IMR-90 (cell line): Measurements from ENCODE around the gene PON1. TPM values are rescaled to one million over a fixed set of nuclear protein-coding genes. Genes with fewer than 3 reads are reported as not detected.

ENCODE experiments used
- ATAC-seq: fragments of 200-7000 bp; cut with Tn5 transposase; 2 replicates; pipeline ENCODE4 v1.9.1; 2020; ENCODE audit warnings: low read depth, mild to moderate bottlenecking, moderate library complexity
- BruUV-seq: library from RNA; stranded (reverse); fragments of 400-500 nt; replicated peaks from 2 replicates; lab custom pipeline; 2021; lab: Mats Ljungman, UMichigan
- CTCF ChIA-PET: fragments of 300-600 bp; formaldehyde crosslinking; extraction: SDS; loops from one replicate; lab custom pipeline; 2021; ENCODE audit warnings: antibody characterized with exemption; lab: Yijun Ruan, JAX
- POLR2A ChIA-PET: fragments of 300-600 bp; sonication (Branson Sonifier 250); formaldehyde crosslinking; loops from one replicate; lab custom pipeline; 2022; ENCODE audit warnings: antibody characterized with exemption; ENCODE audit not compliant: unreplicated experiment; lab: Charles Lee
- DNase-seq: peaks from one replicate; pipeline ENCODE4 v3.0.0; 2013
- H2AFZ ChIP-seq: replicated peaks from 2 replicates; pipeline ENCODE3; 2013; ENCODE audit warnings: low read length, mild to moderate bottlenecking; ENCODE audit not compliant: poor library complexity
- H2AK5ac ChIP-seq: 2 replicates; pipeline ENCODE4 v1.6.1; 2013; ENCODE audit warnings: low read depth, low read length, inconsistent platforms
- H2AK9ac ChIP-seq: replicated peaks from 2 replicates; pipeline ENCODE3; 2013; ENCODE audit warnings: mild to moderate bottlenecking, low read depth, low read length, moderate library complexity; ENCODE audit not compliant: poor library complexity
- H2BK120ac ChIP-seq: 2 replicates; pipeline ENCODE4 v1.6.1; 2013; ENCODE audit warnings: low read depth, low read length, inconsistent platforms
- H2BK15ac ChIP-seq: 3 replicates; pipeline ENCODE4 v1.6.1; 2013; ENCODE audit warnings: low read depth, low read length, inconsistent platforms
- H2BK20ac ChIP-seq: 2 replicates; pipeline ENCODE4 v1.6.1; 2013; ENCODE audit warnings: low read depth, mild to moderate bottlenecking, inconsistent platforms, low read length, moderate library complexity
- H2BK5ac ChIP-seq: 2 replicates; pipeline ENCODE4 v1.6.1; 2013; ENCODE audit warnings: mild to moderate bottlenecking, low read depth, low read length, inconsistent platforms; ENCODE audit not compliant: poor library complexity, severe bottlenecking
- H3K14ac ChIP-seq: replicated peaks from 2 replicates; pipeline ENCODE4 v1.6.1; 2013; ENCODE audit warnings: low read depth, low read length, inconsistent platforms
- H3K18ac ChIP-seq: 2 replicates; pipeline ENCODE4 v1.6.1; 2013; ENCODE audit warnings: low read depth, low read length, control low read depth
- H3K23ac ChIP-seq: 2 replicates; pipeline ENCODE4 v1.6.1; 2013; ENCODE audit warnings: low read depth, low read length, inconsistent platforms
- H3K27ac ChIP-seq: 2 replicates; pipeline ENCODE4 v1.5.1; 2013; ENCODE audit warnings: mild to moderate bottlenecking, control low read depth, low read length; ENCODE audit not compliant: insufficient read depth
- H3K27me3 ChIP-seq: 2 replicates; pipeline ENCODE4 v1.6.1; 2013; ENCODE audit warnings: low read length; ENCODE audit not compliant: control insufficient read depth, insufficient read depth
- H3K36me3 ChIP-seq: 2 replicates; pipeline ENCODE4 v1.6.1; 2013; ENCODE audit warnings: low read length, mixed read lengths; ENCODE audit not compliant: control insufficient read depth, insufficient read depth
- H3K4ac ChIP-seq: 2 replicates; pipeline ENCODE4 v1.6.1; 2013; ENCODE audit warnings: low read depth, low read length, inconsistent platforms
- H3K4me1 ChIP-seq: 2 replicates; pipeline ENCODE4 v1.6.1; 2013; ENCODE audit warnings: low read length, mixed read lengths; ENCODE audit not compliant: control insufficient read depth, insufficient read depth
- H3K4me2 ChIP-seq: 2 replicates; pipeline ENCODE4 v1.6.1; 2013; ENCODE audit warnings: low read depth, mild to moderate bottlenecking, control low read depth, low read length, moderate library complexity
- H3K4me3 ChIP-seq: 2 replicates; pipeline ENCODE4 v1.5.1; 2013; ENCODE audit warnings: low read depth, mild to moderate bottlenecking, control low read depth, low read length, moderate library complexity; ENCODE audit not compliant: insufficient read depth
- H3K56ac ChIP-seq: 2 replicates; pipeline ENCODE4 v1.6.1; 2013; ENCODE audit warnings: low read length, inconsistent platforms; ENCODE audit not compliant: insufficient read depth; ENCODE audit errors: extremely low read depth
- H3K79me1 ChIP-seq, 2 experiments: 2 replicates each; pipeline ENCODE4 v1.6.1; 2013; ENCODE audit warnings: low read length in 2 of 2, inconsistent platforms in 1 of 2, low read depth in 1 of 2
- H3K9ac ChIP-seq: 2 replicates; pipeline ENCODE4 v1.6.1; 2013; ENCODE audit warnings: low read depth, low read length, control low read depth
- H3K9me1 ChIP-seq: 2 replicates; pipeline ENCODE4 v1.6.1; 2013; ENCODE audit warnings: low read length, inconsistent platforms; ENCODE audit not compliant: insufficient read depth
- H3K9me3 ChIP-seq: 2 replicates; pipeline ENCODE4 v1.6.1; 2013; ENCODE audit warnings: low read length; ENCODE audit not compliant: control insufficient read depth, insufficient read depth
- H4K20me1 ChIP-seq: 2 replicates; pipeline ENCODE4 v1.6.1; 2013; ENCODE audit warnings: low read length, inconsistent platforms; ENCODE audit not compliant: insufficient read depth
- H4K5ac ChIP-seq: 2 replicates; pipeline ENCODE4 v1.6.1; 2013; ENCODE audit warnings: mild to moderate bottlenecking, low read depth, low read length, control low read depth
- H4K8ac ChIP-seq, 2 experiments: 2 replicates each; pipeline ENCODE4 v1.6.1; 2013; ENCODE audit warnings: low read depth in 2 of 2, low read length in 2 of 2, control low read depth in 1 of 2, inconsistent platforms in 1 of 2
- H4K91ac ChIP-seq: 2 replicates; pipeline ENCODE4 v1.6.1; 2013; ENCODE audit warnings: low read depth, low read length, inconsistent platforms; ENCODE audit not compliant: insufficient read depth
- CTCF ChIP-seq: conservative IDR thresholded peaks from 2 replicates; pipeline ENCODE4 v1.5.1; 2012; ENCODE audit warnings: mild to moderate bottlenecking, low read depth, low read length, improper control_type of control experiment
- MAFK ChIP-seq: IDR thresholded peaks from 2 replicates; pipeline ENCODE4 v1.6.1; 2012; ENCODE audit warnings: low read depth, low read length, improper control_type of control experiment
- POLR2A ChIP-seq: IDR thresholded peaks from 2 replicates; pipeline ENCODE4 v1.6.1; 2012; ENCODE audit warnings: mild to moderate bottlenecking, low read depth, low read length
- WGBS, 2 experiments: methylation state at CpG; one replicate each; pipeline versions ENCODE4 v1.1.5 to v1.1.7; 2013; ENCODE audit warnings: missing lambda C conversion rate in 2 of 2; ENCODE audit not compliant: insufficient read length in 1 of 2; ENCODE audit errors: extremely low coverage in 2 of 2; 5-methylcytosine and 5-hydroxymethylcytosine counted together
- dilution Hi-C: fragments of 300-500 bp; cut with HindIII; formaldehyde crosslinking; loops from one replicate; pipeline ENCODE4 v1.14.3; 2018; ENCODE audit warnings: low sequenced_read_pairs; ENCODE audit not compliant: unreplicated experiment
- in situ Hi-C: fragments of 300-500 bp; cut with MboI; formaldehyde crosslinking; loops from 3 replicates; pipeline ENCODE4 v1.14.3; 2019; ENCODE audit warnings: low sequenced_read_pairs, inconsistent platforms, mixed read lengths
- intact Hi-C: fragments of 100-400 bp; cut with micrococcal nuclease; formaldehyde crosslinking; loops from 2 replicates; pipeline ENCODE4 v1.10.0; 2022
- polyA plus RNA-seq, 3 experiments: library from polyadenylated mRNA; depleted of rRNA; stranded (reverse); fragments of >200 nt; gene quantifications; 2 replicates each; pipeline ENCODE4 v1.2.3, GENCODE V29; 2012; ENCODE audit warnings: low replicate concordance in 1 of 3
- total RNA-seq: library from RNA; depleted of rRNA; stranded (reverse); fragments of >200 nt; gene quantifications from 2 replicates; pipeline ENCODE4 v1.2.3, GENCODE V29; 2012

Gene PON1
- total and polyA plus RNA-seq, 2 of the 4 experiments (the other 2 are of a cell fraction) = not detected

- no peak overlapping the region for H3K27ac ChIP-seq
- no peaks in the 10 kb centered on the region for H4K20me1 ChIP-seq
- no peak overlapping the region for H2AK9ac ChIP-seq
- BruUV-seq = no TSS peak
- H4K91ac ChIP-seq = no peak overlapping the region
- no peaks in the 10 kb centered on the region for H3K36me3 ChIP-seq
- H3K23ac ChIP-seq = no peak overlapping the region
- no peak overlapping the region for H4K8ac ChIP-seq
- H3K27me3 ChIP-seq = peaks cover 2% of the 10 kb centered on the region; the same call in 1 of the 2 replicates
- no peak overlapping the region for H3K56ac ChIP-seq
- no CpG with 5 or more reads among the region's 1 CpG for WGBS, 2 experiments
- no peaks in the 10 kb centered on the region for H3K9me3 ChIP-seq
- intact Hi-C loops (no loop called here), in situ Hi-C loops (no loop called here), dilution Hi-C loops (no loop called here)
- TF ChIP-seq CTCF (no peak), MAFK (0 out of 2 replicates have a peak, but pooled peaks have one; percentile 7), POLR2A (no peak)
- no peak overlapping the region for H3K4me2 ChIP-seq
- H3K4ac ChIP-seq = no peak overlapping the region
- H2BK120ac ChIP-seq = no peak overlapping the region
- H3K14ac ChIP-seq = no peak overlapping the region
- H3K79me1 ChIP-seq = no peaks in the 10 kb centered on the region
- no peak overlapping the region for H2BK15ac ChIP-seq
- H3K4me3 ChIP-seq = no peak overlapping the region
- H2AK5ac ChIP-seq = no peak overlapping the region
- no peak overlapping the region for H3K18ac ChIP-seq
- no peak overlapping the region for H2BK5ac ChIP-seq
- H2BK20ac ChIP-seq = no peak overlapping the region
- H4K5ac ChIP-seq = no peak overlapping the region
- H3K9ac ChIP-seq = no peak overlapping the region
- POLR2A ChIA-PET = no interaction called here
- H3K9me1 ChIP-seq = no peaks in the 10 kb centered on the region
- no peak overlapping the region for H2AFZ ChIP-seq
- CTCF ChIA-PET = no interaction called here
- ATAC-seq (no peak), DNase-seq (no peak)
- H3K4me1 ChIP-seq = no peaks in the 10 kb centered on the region
Measured at GRCh38 chr7:95251966-95252365, 72.4 kb downstream of the PON1 start.
